SH-SY5Y (cell line): ENCODE data around the gene DYNLT2.

Experiments used
- GATA2 ChIP-seq: IDR thresholded peaks from 2 replicates; pipeline ENCODE4 v1.6.1; 2011; ENCODE audit warnings: mild to moderate bottlenecking, low read depth, low read length
- GATA3 ChIP-seq: IDR thresholded peaks from 2 replicates; pipeline ENCODE4 v1.6.1; 2011; ENCODE audit warnings: low read depth, mild to moderate bottlenecking, low read length, moderate library complexity

DNA sequence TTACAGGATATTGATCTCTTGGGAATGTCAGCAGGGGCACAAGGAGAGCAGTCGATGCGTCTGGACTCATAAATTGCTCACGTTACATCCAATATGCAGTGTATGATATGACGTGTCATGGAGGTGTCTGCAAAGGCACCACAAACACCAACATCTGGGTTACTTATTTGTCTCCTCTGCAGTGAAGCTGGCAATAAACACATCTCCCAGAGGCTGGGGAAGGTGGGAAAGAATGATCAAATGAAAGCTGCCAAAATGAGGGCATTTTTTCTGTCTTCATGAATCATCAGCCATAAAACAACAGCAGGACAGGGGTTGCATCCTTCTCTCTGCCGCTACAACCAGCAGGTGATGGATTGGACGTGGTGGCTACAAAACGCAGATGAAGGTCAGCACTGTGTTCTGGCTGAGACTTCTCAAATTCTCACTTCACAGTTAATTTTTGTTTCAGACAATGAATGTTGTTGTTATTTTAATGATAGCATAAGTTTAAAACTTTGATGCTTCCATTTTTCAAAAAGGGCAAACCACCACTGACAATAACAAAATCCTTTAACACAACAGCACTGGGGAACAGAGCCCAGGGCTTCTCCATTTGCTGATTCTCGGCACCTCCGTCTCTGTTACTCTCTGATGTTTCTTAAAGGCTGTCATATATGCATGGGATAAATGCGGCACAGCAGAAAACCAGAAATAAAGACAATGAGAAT lies 47.5 kb upstream of the DYNLT2 start:
- TF ChIP-seq GATA2, result no peak
- TF ChIP-seq GATA3, result no peak
